Measurements from ENCODE around the gene HIBCH.

GRCh38 chr2:190271783-190272456 lies 47.7 kb downstream of the HIBCH start:
- TF ChIP-seq CTCF (IDR thresholded peaks at IDR 0.05 in 8 of 11, conservative IDR thresholded peaks at IDR 0.05 in 3 of 11) (no peak), POLR2A (IDR thresholded peaks at IDR 0.05) (no peak), POLR2AphosphoS5 (IDR thresholded peaks at IDR 0.05) (no peak)
